ENCODE data around the gene PMF1. TPM values are rescaled to one million over a fixed set of nuclear protein-coding genes. Genes with fewer than 3 reads are reported as not detected.

PMF1 gene
- total and polyA plus RNA-seq, 4 donors = 24.7 to 63.5 (median 36.9) TPM

DNA sequence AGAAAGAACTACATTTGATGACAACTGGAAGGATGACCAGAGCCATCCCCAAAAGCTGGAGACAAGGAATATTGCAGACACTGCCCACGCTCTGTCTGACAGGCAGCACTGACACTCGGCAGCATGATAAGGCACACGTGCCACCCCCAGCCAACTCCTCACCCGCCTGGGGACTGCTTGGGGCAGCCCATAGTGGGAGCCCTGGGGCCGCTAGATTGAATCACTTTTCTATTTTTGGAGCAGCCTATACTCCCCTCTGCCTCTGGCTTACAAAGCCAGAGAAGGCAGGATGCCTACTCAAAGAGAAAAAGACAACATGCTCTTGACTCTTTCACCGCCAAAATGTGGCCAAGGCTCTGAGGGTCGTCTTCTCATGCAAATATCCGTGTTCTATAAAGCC, 68.5 kb downstream of the PMF1 start:
- Histone ChIP-seq H3K9me3 (ENCODE audit: control insufficient read depth in 4 of 4, low read length in 3 of 4) (no peaks in the 10 kb centered on the region), H3K4me1 (ENCODE audit: control insufficient read depth in 4 of 4, insufficient read depth in 4 of 4, low read length in 3 of 4) (peaks cover 11 to 66% (median 47%) of the 10 kb centered on the region in 4 donors), H3K36me3 (ENCODE audit: control insufficient read depth in 4 of 4, insufficient read depth in 3 of 4, low read depth in 1 of 4, low read length in 3 of 4) (peaks cover 4 to 17% (median 11%) of the 10 kb centered on the region in 4 donors), H3K4me3 (ENCODE audit: low read depth in 1 of 3, low read length in 3 of 3) (peak overlapping the region; percentile 82 to 99 (median 96)), H3K9ac (ENCODE audit: low read depth in 1 of 2, low read length in 2 of 2) (no peak overlapping the region), H3K27ac (ENCODE audit: low read depth in 1 of 2, low read length in 2 of 2) (peak overlapping the region; percentile 95 to 98), H3K27me3 (ENCODE audit: control insufficient read depth in 4 of 4, insufficient read depth in 4 of 4, low read length in 3 of 4) (no peaks in the 10 kb centered on the region)
- TF ChIP-seq NR2F2 (IDR thresholded peaks at IDR 0.05) (no peak), FOXA2 (IDR thresholded peaks at IDR 0.05) (no peak)
- 28% methylated on average over 8 of the region's 8 CpGs for WGBS
- no peak for DNase-seq (ENCODE audit: low spot score)

DNA sequence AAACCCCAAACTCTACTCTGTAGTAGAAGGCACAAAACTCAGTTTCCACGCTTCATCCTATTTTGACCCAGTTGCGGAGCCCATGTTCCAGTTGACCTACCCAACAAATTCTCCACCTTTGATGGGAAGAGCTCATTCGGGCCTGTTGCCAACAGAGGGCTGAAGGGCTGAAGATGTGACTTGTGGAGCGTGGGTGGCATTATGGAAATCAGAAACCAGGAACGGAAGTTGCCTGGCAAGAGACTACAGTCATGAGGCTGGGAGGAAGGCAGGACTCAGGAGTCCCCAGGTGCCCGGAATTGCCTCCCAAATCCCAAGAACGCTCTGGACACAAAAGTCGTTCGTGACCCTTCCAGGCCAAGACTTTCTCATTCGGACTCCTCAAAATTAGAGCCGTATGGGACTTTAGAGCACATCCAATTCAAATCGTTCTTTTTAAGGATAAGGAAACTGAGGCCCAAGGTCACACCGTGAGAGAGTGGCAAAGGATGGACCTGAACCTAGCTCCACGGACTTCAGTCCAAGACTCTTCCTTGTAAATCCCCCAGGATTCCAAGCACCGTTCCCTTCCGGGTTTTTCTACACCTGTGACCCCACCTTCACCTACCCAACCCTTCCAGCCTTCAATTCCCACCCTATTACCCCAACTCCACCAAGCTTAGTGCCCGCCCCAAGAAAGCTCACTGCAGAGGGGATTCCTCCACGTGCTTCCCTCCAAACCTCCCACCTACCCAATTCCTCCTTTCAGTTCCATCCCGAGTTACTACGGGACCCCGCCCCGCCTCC, 69.1 kb downstream of the PMF1 start:
- peaks cover 10 to 60% (median 41%) of the 10 kb centered on the region in 4 donors for H3K4me1 ChIP-seq (ENCODE audit: control insufficient read depth in 4 of 4, insufficient read depth in 4 of 4, low read length in 3 of 4)
- TF ChIP-seq, protein P1, sequence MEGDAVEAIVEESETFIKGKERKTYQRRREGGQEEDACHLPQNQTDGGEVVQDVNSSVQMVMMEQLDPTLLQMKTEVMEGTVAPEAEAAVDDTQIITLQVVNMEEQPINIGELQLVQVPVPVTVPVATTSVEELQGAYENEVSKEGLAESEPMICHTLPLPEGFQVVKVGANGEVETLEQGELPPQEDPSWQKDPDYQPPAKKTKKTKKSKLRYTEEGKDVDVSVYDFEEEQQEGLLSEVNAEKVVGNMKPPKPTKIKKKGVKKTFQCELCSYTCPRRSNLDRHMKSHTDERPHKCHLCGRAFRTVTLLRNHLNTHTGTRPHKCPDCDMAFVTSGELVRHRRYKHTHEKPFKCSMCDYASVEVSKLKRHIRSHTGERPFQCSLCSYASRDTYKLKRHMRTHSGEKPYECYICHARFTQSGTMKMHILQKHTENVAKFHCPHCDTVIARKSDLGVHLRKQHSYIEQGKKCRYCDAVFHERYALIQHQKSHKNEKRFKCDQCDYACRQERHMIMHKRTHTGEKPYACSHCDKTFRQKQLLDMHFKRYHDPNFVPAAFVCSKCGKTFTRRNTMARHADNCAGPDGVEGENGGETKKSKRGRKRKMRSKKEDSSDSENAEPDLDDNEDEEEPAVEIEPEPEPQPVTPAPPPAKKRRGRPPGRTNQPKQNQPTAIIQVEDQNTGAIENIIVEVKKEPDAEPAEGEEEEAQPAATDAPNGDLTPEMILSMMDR (IDR thresholded peaks at IDR 0.05; ENCODE audit: low read depth, low read length, missing input control) = no peak
- TF ChIP-seq RAD21 (IDR thresholded peaks at IDR 0.05) (no peak), HNF4G (IDR thresholded peaks at IDR 0.05) (no peak), FOXA2 (IDR thresholded peaks at IDR 0.05) (no peak), FOXA1 (IDR thresholded peaks at IDR 0.05) (no peak), SP1 (IDR thresholded peaks at IDR 0.05) (no peak), TAF1 (conservative IDR thresholded peaks at IDR 0.05) (no peak), HNF4A (conservative IDR thresholded peaks at IDR 0.05) (peak in 1 of 2 donors; percentile 56), RXRA (IDR thresholded peaks at IDR 0.05) (no peak), NR2F2 (IDR thresholded peaks at IDR 0.05) (no peak), YY1 (IDR thresholded peaks at IDR 0.05) (no peak), GABPA (IDR thresholded peaks at IDR 0.05 in 1 of 2, conservative IDR thresholded peaks at IDR 0.05 in 1 of 2) (no peak), EGR1 (IDR thresholded peaks at IDR 0.05; ENCODE audit: low read depth in 2 of 2) (peak; percentile 81 to 89)
- TF ChIP-seq, protein P2, sequence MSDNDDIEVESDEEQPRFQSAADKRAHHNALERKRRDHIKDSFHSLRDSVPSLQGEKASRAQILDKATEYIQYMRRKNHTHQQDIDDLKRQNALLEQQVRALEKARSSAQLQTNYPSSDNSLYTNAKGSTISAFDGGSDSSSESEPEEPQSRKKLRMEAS (IDR thresholded peaks at IDR 0.05) = peak; percentile 34
- TF ChIP-seq, protein P3, sequence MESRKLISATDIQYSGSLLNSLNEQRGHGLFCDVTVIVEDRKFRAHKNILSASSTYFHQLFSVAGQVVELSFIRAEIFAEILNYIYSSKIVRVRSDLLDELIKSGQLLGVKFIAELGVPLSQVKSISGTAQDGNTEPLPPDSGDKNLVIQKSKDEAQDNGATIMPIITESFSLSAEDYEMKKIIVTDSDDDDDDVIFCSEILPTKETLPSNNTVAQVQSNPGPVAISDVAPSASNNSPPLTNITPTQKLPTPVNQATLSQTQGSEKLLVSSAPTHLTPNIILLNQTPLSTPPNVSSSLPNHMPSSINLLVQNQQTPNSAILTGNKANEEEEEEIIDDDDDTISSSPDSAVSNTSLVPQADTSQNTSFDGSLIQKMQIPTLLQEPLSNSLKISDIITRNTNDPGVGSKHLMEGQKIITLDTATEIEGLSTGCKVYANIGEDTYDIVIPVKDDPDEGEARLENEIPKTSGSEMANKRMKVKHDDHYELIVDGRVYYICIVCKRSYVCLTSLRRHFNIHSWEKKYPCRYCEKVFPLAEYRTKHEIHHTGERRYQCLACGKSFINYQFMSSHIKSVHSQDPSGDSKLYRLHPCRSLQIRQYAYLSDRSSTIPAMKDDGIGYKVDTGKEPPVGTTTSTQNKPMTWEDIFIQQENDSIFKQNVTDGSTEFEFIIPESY (IDR thresholded peaks at IDR 0.05) = peak; percentile 18
- TF ChIP-seq, protein P4, sequence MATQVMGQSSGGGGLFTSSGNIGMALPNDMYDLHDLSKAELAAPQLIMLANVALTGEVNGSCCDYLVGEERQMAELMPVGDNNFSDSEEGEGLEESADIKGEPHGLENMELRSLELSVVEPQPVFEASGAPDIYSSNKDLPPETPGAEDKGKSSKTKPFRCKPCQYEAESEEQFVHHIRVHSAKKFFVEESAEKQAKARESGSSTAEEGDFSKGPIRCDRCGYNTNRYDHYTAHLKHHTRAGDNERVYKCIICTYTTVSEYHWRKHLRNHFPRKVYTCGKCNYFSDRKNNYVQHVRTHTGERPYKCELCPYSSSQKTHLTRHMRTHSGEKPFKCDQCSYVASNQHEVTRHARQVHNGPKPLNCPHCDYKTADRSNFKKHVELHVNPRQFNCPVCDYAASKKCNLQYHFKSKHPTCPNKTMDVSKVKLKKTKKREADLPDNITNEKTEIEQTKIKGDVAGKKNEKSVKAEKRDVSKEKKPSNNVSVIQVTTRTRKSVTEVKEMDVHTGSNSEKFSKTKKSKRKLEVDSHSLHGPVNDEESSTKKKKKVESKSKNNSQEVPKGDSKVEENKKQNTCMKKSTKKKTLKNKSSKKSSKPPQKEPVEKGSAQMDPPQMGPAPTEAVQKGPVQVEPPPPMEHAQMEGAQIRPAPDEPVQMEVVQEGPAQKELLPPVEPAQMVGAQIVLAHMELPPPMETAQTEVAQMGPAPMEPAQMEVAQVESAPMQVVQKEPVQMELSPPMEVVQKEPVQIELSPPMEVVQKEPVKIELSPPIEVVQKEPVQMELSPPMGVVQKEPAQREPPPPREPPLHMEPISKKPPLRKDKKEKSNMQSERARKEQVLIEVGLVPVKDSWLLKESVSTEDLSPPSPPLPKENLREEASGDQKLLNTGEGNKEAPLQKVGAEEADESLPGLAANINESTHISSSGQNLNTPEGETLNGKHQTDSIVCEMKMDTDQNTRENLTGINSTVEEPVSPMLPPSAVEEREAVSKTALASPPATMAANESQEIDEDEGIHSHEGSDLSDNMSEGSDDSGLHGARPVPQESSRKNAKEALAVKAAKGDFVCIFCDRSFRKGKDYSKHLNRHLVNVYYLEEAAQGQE (IDR thresholded peaks at IDR 0.05) = no peak
- TF ChIP-seq, protein P5, sequence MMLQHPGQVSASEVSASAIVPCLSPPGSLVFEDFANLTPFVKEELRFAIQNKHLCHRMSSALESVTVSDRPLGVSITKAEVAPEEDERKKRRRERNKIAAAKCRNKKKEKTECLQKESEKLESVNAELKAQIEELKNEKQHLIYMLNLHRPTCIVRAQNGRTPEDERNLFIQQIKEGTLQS (IDR thresholded peaks at IDR 0.05) = no peak
- H3K27ac ChIP-seq (ENCODE audit: low read depth in 1 of 2, low read length in 2 of 2) = peak overlapping the region; percentile 95 to 98

More for the DNA sequence above, 69.1 kb downstream of the PMF1 start:
- 6% methylated on average over 22 of the region's 22 CpGs for WGBS
- Histone ChIP-seq H3K27me3 (ENCODE audit: control insufficient read depth in 4 of 4, insufficient read depth in 4 of 4, low read length in 3 of 4) (no peaks in the 10 kb centered on the region), H3K36me3 (ENCODE audit: control insufficient read depth in 4 of 4, insufficient read depth in 3 of 4, low read depth in 1 of 4, low read length in 3 of 4) (peaks cover 4 to 18% (median 11%) of the 10 kb centered on the region in 4 donors), H3K4me3 (ENCODE audit: low read depth in 1 of 3, low read length in 3 of 3) (peak overlapping the region; percentile 82 to 99 (median 96)), H3K9ac (ENCODE audit: low read depth in 1 of 2, low read length in 2 of 2) (peak overlapping the region; percentile 61 to 98), H3K9me3 (ENCODE audit: control insufficient read depth in 4 of 4, low read length in 3 of 4) (no peaks in the 10 kb centered on the region)
- DNase-seq (ENCODE audit: low spot score) = no peak

Measured in liver (tissue), 9 donors.